Astrocyte of the hippocampus (primary cell): ENCODE measurements around the gene OTOP2.

ENCODE experiments used
- DNase-seq: peaks from one replicate; pipeline ENCODE4 v3.0.0; 2011; ENCODE audit warnings: low read depth, low spot score

The OTOP2 gene

GRCh38 chr17:74923538-74924249 is 379 bp upstream of the OTOP2 start:
- DNase-seq: peak; percentile 59

- no peak for DNase-seq
Observed at GRCh38 chr17:74925242-74925641, 1.2 kb downstream of the OTOP2 start.

- DNase-seq: no peak
Observed at GRCh38 chr17:74928786-74929185, 4.7 kb downstream of the OTOP2 start.

- no peak for DNase-seq
Observed at GRCh38 chr17:74930535-74931036, 6.5 kb downstream of the OTOP2 start.

- DNase-seq: no peak
Observed at GRCh38 chr17:74935048-74935447, 11.0 kb downstream of the OTOP2 start.

- no peak for DNase-seq
Observed at GRCh38 chr17:74935585-74936469, 11.8 kb downstream of the OTOP2 start, which contains the start of gene OTOP3. TSS of gene OTOP3 (plus strand) at chr17:74935898. CDS start at chr17:74935922, 24 bp downstream.

DNA sequence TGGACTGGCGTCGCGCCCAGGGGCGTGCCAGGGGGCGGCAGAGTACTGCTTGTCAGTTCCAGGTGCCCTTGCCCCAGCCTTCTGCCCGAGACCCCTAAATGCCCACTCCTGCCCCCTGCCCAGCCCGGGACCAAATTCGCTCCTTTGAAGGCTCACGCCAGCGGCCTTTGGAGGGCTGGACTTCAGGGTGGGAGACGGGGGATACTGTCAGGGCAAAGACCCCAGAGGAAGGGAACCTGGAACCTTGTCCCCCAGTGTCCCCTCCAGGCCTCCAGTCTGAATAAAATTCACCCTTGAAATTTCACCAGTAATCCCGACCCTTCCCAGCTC is 12.4 kb downstream of the OTOP2 start:
- no peak for DNase-seq

- DNase-seq: peak; percentile 34
Observed at GRCh38 chr17:74937064-74938051, 13.3 kb downstream of the OTOP2 start.

- no peak for DNase-seq
Observed at GRCh38 chr17:74938194-74938950, 14.3 kb downstream of the OTOP2 start.

DNA sequence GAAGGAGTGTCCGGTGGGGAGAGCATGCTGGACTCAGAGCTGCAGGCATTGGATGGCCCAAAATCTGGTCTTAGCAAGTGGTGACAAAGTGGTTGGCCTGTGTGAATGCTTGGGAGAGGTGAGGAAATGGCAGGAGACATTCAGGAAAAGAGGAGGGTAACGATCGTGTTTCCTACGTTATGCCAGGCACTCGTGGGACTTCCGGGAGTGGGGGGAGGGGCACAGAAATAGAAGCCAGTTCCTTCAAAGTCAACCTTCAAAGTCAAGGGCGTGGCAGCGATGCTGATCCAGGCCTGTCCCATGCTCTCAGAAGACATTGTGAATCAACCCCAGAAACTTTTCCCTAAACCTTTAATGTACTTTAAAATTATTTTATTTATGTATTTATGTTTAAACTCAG is 15.5 kb downstream of the OTOP2 start:
- DNase-seq: no peak

GRCh38 chr17:74941128-74941725 is 17.2 kb downstream of the OTOP2 start:
- no peak for DNase-seq

GRCh38 chr17:74943808-74944522 is 19.9 kb downstream of the OTOP2 start:
- DNase-seq: no peak

DNA sequence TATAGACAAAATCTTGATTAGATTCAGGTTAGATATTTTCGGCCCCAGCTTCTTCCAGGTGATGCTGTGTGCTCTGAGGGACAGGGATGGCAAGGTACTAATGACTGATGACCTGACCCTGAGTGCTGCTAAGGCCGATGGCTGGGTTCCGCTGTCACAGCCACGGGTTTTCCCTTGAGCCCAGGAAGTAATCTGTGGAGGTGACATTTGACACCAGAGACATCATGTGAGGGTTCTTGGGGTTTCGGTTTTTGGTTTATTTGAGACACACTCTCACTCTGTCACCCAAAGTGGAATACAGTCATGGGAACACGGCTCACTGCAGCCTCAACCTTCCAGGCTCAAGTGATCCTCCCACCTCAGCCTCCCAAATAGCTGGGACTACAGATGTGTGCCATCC is 21.5 kb downstream of the OTOP2 start:
- DNase-seq: no peak

- no peak for DNase-seq
Observed at GRCh38 chr17:74946641-74947040, 22.6 kb downstream of the OTOP2 start.

DNA sequence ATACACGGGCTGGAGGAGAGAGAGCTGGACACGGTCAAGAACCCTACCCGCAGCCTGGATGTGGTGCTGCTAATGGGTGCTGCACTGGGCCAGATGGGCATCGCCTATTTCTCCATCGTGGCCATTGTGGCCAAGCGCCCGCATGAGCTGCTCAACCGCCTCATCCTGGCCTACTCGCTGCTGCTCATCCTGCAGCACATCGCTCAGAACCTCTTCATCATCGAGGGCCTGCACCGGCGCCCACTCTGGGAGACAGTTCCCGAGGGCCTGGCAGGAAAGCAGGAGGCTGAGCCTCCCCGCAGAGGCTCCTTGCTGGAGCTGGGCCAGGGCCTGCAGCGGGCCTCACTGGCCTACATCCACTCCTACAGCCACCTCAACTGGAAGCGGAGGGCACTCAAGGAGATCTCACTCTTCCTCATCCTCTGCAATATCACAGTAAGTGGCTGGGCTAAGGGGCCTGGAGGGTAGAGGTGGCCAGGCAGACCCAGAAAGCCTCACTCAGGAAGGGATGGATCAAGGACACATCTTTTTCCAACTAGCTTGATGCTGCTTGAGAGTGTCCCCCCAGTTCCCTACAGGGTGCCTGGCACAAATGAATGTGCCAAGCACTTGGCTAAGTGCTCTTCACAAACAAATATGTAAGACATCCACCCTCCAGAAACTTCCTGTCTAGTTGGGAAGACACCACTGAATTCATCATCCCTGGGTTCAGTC is 23.1 kb downstream of the OTOP2 start:
- no peak for DNase-seq

DNA sequence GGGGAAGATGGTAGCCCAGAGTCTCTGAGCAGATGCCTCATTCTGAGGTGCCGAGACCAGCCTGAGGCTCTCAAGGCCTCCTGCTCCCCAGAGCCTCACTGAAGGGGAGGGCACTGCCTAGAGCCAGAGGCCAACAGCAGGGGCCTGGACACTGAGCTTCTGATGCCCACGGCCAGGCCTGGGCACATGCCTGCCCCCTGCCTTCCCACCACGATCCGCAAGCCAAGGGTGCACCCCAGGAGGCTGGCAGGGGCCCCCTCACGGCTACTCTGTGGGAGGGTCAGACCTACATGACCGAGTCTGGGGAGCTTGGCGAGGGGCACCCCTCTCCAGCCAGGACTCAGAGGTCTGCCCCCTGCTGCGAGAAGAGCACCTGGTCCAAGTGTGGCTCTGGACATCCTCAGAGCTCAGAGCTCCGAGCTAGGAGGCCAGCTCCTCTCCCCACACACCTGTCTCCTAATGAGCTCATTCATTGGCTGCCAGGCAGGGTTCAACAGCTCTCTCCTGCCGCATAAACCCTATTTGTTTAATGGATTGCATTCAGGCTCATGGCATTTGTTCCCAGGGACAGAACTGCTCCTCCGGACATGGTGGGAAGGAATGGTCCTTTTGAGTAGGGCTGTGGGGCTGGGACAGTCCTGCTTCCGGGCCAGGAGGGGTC is 25.5 kb downstream of the OTOP2 start:
- DNase-seq: no peak

DNA sequence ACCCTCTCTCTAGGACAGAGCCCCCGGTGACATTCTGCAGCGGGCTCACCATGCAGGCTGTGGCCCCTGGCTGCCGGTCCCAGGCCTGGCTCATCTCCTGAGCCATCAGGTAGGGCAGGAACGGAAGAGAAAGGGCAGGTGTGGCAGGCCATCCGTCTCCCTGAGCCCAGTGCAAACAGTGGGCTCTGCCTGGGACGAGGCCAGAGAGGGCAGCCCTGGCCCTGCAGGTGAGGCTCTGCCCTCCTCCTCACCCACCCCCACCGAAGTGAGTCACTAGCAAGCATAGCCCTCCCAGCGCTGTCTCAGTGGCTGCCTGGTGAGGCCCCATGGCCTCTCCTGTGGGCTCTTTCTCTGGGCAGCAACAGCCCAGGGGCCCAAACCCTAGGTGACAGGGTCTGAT is 26.1 kb downstream of the OTOP2 start:
- DNase-seq: no peak

- no peak for DNase-seq
Observed at GRCh38 chr17:74951065-74951464, 27.0 kb downstream of the OTOP2 start.
